PFSK-1 (cell line): ENCODE measurements around the gene SIDT1.

ENCODE experiments used
- POLR2AphosphoS5 ChIP-seq: IDR thresholded peaks from 2 replicates; pipeline ENCODE4 v1.6.1; 2012; ENCODE audit warnings: low read depth, mild to moderate bottlenecking, control low read depth, low read length, moderate library complexity
- TAF1 ChIP-seq: IDR thresholded peaks from 2 replicates; pipeline ENCODE4 v1.6.1; 2012; ENCODE audit warnings: low read length, control low read depth, borderline replicate concordance; ENCODE audit not compliant: insufficient read depth
- TF ChIP-seq, protein P1 (sequence below), 2 experiments: IDR thresholded peaks; 2 replicates each; pipeline versions ENCODE4 v1.6.1 to v1.8.0; 2011 to 2012; ENCODE audit warnings: low read depth in 2 of 2, low read length in 2 of 2, control low read depth in 1 of 2, inconsistent platforms in 1 of 2, mild to moderate bottlenecking in 1 of 2, moderate library complexity in 1 of 2; ENCODE audit not compliant: insufficient read depth in 1 of 2

DNA sequence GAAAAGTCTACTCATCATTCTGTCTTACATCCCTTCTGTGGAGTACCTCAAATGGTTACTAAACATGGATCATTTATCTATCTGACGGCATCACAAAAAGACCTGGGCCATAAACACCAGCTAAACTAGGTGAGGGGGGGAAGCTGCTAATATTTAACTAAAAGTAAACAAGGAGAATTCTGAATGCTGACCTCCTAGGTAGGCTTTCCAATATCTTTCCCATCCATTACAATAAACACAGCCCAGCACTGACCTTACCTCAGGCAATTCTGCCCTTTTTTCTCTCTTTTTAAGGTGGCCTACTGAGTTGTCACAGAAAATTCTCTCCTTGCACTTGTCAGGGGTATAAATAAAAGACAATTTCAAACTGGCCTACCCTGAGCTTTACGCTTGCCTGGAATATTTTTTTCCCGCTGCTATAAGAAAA is 131.0 kb downstream of the SIDT1 start:
- TF ChIP-seq TAF1 (no peak), POLR2AphosphoS5 (no peak)
- TF ChIP-seq, protein P1, sequence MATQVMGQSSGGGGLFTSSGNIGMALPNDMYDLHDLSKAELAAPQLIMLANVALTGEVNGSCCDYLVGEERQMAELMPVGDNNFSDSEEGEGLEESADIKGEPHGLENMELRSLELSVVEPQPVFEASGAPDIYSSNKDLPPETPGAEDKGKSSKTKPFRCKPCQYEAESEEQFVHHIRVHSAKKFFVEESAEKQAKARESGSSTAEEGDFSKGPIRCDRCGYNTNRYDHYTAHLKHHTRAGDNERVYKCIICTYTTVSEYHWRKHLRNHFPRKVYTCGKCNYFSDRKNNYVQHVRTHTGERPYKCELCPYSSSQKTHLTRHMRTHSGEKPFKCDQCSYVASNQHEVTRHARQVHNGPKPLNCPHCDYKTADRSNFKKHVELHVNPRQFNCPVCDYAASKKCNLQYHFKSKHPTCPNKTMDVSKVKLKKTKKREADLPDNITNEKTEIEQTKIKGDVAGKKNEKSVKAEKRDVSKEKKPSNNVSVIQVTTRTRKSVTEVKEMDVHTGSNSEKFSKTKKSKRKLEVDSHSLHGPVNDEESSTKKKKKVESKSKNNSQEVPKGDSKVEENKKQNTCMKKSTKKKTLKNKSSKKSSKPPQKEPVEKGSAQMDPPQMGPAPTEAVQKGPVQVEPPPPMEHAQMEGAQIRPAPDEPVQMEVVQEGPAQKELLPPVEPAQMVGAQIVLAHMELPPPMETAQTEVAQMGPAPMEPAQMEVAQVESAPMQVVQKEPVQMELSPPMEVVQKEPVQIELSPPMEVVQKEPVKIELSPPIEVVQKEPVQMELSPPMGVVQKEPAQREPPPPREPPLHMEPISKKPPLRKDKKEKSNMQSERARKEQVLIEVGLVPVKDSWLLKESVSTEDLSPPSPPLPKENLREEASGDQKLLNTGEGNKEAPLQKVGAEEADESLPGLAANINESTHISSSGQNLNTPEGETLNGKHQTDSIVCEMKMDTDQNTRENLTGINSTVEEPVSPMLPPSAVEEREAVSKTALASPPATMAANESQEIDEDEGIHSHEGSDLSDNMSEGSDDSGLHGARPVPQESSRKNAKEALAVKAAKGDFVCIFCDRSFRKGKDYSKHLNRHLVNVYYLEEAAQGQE (IDR thresholded peaks at IDR 0.05; ENCODE audit: insufficient read depth in 1 of 2, low read depth in 2 of 2, low read length in 2 of 2), result no peak
